Upper lobe of left lung (tissue), 4 donors: ENCODE measurements around the gene CA10.

ENCODE experiments used
- CTCF ChIP-seq, 6 experiments: fragments of 450-650 bp in 4 of 6; fragments of 200-600 bp in 2 of 6; sonication (generic) in 2 of 6; IDR thresholded peaks; one replicate each; pipeline ENCODE4 v1.5.1; 2016 to 2019; ENCODE audit warnings: antibody characterized with exemption in 6 of 6
- EP300 ChIP-seq, 4 donors: sonication (generic); formaldehyde crosslinking; IDR thresholded peaks; one replicate each; pipeline ENCODE4 v1.5.1; 2017; ENCODE audit warnings: antibody characterized with exemption in 4 of 4, control low read depth in 2 of 4
- POLR2AphosphoS5 ChIP-seq, 2 donors: sonication (generic); formaldehyde crosslinking; IDR thresholded peaks; one replicate each; pipeline ENCODE4 v1.5.1; 2017; ENCODE audit warnings: antibody characterized with exemption in 2 of 2

GRCh38 chr17:52071712-52072111 lies 86.8 kb downstream of the CA10 start:
- no peak for TF ChIP-seq CTCF (IDR thresholded peaks at IDR 0.05)
- no peak for TF ChIP-seq EP300 (IDR thresholded peaks at IDR 0.05)
- TF ChIP-seq POLR2AphosphoS5 (IDR thresholded peaks at IDR 0.05): no peak
